ENCODE measurements around the gene CRABP1. TPM values are rescaled to one million over a fixed set of nuclear protein-coding genes. Genes with fewer than 3 reads are reported as not detected.
A peak's percentile ranks its signal among the peaks of the same experiment; 100 is the strongest.

The CRABP1 gene
- 13.9 TPM for total RNA-seq

DNA sequence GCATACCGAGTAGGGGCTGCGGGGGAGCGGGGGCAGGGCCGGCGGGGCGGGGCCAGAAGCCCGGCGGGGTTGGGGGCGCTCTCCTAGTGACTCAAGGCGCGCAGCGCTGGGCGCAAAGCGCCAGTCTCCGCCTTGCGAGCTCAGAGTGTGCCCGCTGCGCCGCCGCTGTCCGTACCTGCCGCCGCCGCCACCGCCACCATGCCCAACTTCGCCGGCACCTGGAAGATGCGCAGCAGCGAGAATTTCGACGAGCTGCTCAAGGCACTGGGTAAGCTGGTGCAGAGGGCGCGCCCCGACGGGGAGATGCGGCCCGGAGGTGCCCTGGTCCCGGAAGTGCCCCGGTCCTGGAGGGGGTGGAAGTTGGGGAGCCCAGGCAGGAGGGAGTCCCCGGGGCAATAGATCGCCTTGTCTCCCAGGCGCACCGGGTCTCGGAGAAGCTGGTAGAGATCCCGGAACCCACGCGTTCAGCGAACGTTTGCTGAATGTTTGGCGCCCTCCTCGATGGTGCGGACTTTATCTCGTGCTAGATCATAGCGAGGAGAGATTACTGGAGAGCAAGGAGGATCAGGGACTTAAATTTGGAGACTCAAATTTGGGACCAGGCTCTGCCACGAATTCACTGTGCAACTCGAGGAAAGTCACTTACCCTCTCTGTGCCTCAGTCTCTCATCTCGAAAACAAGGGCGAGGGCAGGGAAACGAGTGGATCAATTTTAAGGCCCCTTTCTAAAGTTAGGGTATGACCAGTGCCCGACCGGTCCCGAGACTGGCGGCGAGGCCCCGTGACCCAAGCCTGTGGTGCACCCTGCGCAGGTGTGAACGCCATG is at the start of gene CRABP1:
CRABP1 (plus strand) TSS at position 123 of the 826 bp plus-strand sequence; CDS start at position 199, 76 bp downstream.
- no peak for DNase-seq (ENCODE audit: low spot score in 2 of 2)
- no peak for FAIRE-seq

- FAIRE-seq (no peak), DNase-seq (ENCODE audit: low spot score in 2 of 2) (no peak)
Observed at GRCh38 chr15:78291052-78291451, 49.1 kb upstream of the CRABP1 start.

DNA sequence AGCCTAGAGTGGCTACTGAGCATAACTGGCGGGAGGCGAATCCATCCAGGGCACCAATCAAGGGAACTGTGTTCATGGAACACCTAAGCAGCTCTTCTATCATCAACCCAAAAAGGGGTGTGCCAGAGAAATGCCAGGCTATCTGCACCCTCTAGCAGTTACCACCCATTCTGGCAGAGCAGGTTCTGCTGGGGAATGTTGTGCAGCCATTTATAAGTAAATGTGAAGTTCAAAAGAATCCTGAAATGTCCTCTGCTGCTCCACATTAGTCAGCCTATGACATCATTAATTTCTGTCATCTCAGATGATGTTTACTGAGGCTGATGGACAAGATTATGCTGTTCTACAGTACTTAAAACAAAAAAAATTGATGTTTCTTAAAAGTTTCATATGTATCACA is 48.5 kb upstream of the CRABP1 start:
- no peak for FAIRE-seq
- no peak for DNase-seq (ENCODE audit: low spot score in 2 of 2)

GRCh38 chr15:78292219-78292618 is 47.9 kb upstream of the CRABP1 start:
- no peak for FAIRE-seq
- no peak for DNase-seq (ENCODE audit: low spot score in 2 of 2)

GRCh38 chr15:78299101-78299930 is 40.8 kb upstream of the CRABP1 start, which contains the start of gene SKIC8:
Gene SKIC8 (minus strand): TSS chr15:78299609. CDS start chr15:78295686, 3,923 bp downstream.
- FAIRE-seq (no peak), DNase-seq (ENCODE audit: low spot score in 2 of 2) (peak; percentile 84 to 94)

GRCh38 chr15:78301326-78301725 is 38.8 kb upstream of the CRABP1 start:
- DNase-seq (ENCODE audit: low spot score in 2 of 2), result no peak
- no peak for FAIRE-seq

- FAIRE-seq (no peak), DNase-seq (ENCODE audit: low spot score in 2 of 2) (no peak)
Observed at GRCh38 chr15:78301828-78302227, 38.3 kb upstream of the CRABP1 start.

GRCh38 chr15:78302579-78303312 is 37.4 kb upstream of the CRABP1 start:
- DNase-seq (ENCODE audit: low spot score in 2 of 2), result no peak
- no peak for FAIRE-seq

GRCh38 chr15:78304216-78305066 is 35.7 kb upstream of the CRABP1 start:
- FAIRE-seq (no peak), DNase-seq (ENCODE audit: low spot score in 2 of 2) (no peak)

- FAIRE-seq, result no peak
- no peak for DNase-seq (ENCODE audit: low spot score in 2 of 2)
Observed at GRCh38 chr15:78306176-78306774, 33.9 kb upstream of the CRABP1 start.

- FAIRE-seq (no peak), DNase-seq (ENCODE audit: low spot score in 2 of 2) (no peak)
Observed at GRCh38 chr15:78307976-78308375, 32.2 kb upstream of the CRABP1 start.

GRCh38 chr15:78308422-78309032 is 31.6 kb upstream of the CRABP1 start:
- DNase-seq (ENCODE audit: low spot score in 2 of 2) (peak; percentile 49 to 77), FAIRE-seq (no peak)

DNA sequence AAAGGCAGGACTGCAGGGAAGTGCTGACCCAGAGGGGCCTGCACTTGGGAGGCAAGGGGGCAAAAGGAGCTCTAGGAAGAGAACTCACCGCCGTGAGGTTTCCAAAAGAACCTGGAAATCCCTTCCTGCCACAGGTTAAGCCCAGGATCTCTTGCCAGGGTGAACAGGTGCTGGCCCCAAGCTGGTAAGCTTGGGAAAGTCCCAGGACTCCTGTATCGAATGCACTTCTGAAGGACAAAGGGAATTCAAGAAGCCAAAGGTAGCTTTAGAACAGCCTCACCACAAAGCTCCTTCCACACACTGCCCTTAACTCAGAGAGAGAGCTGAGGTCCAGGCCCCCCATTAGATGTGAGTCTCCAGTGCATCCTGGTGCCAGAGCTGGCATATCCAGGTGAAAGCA is 28.9 kb upstream of the CRABP1 start:
- DNase-seq (ENCODE audit: low spot score in 2 of 2), result no peak
- no peak for FAIRE-seq

DNA sequence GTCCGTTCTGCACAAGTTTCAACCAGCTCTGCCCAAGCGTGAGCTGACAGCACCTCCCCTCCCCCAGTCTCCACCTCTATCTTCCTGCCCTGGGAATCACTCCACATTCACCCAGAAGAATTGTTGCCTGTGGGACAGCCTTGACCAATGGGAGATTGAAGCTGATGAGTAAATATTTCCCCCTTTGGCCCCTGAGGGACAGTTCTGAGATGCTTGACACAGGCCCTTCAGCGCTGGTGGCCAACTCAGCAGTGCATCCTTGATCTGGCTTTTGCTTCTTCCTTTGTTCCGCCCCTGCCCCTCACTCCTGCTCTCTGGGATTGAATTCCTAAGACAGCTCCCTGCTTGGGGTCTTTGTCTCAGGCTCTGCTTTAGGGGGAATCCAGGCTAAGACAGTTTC is 27.6 kb upstream of the CRABP1 start:
- DNase-seq (ENCODE audit: low spot score in 2 of 2) (no peak), FAIRE-seq (no peak)

- no peak for FAIRE-seq
- DNase-seq (ENCODE audit: low spot score in 2 of 2), result no peak
Observed at GRCh38 chr15:78312957-78313356, 27.2 kb upstream of the CRABP1 start.

DNA sequence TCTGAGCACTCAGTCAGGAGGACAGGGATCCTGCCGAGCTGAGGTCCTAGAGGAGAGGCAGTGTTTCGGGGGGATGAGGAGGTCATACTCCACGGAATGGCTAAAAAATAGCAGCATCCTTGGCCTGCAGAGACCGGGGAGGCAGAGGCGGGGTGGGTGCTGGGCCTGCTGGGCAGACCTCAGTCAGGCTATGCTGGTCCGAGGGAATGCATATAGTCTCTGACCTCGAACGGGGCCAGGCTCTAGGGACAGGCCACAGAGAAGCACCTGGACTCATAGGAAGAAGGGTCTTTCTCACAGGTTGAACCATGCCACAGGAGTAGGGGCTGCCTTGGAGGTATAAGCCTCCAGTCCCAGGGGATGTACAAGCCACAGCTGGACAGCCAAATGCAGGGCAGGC is 26.8 kb upstream of the CRABP1 start:
- FAIRE-seq (no peak), DNase-seq (ENCODE audit: low spot score in 2 of 2) (no peak)

GRCh38 chr15:78314181-78314581 is 26.0 kb upstream of the CRABP1 start:
- DNase-seq (ENCODE audit: low spot score in 2 of 2) (no peak), FAIRE-seq (no peak)

DNA sequence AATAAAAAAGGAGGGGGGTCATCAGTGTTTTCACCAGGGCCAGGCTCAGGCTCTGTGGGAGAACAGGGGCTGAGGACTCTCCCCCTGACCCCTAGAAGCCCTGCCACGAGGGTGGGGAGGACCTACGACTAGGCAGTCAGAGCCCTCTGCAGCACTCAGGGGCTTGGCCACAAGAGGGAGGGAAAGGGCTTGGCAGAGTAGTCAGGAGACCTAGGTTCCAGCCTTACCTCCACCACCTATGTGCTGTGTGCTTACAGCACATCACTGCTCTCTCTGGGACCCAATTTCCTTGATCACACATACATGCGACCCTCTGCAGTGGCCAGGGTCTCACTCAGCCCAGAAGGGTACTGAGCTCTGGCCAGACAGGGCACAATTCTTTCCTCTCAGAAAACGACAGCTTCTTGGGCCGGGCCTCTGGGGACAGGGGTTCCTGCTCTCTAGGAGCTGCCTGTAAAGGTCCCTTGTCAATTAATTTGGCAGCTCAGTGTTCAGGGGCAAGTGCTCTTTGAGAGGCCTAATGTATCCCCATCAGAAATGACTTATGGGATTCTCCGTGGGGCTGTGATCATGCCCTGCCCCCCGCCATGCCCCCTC is 24.4 kb upstream of the CRABP1 start:
- DNase-seq (ENCODE audit: low spot score in 2 of 2) (no peak), FAIRE-seq (no peak)

All from frontal cortex (tissue), 4 donors.